Progenitor cell of endocrine pancreas (in vitro differentiated cells): Measurements from ENCODE around the gene AKT2. TPM values are rescaled to one million over a fixed set of nuclear protein-coding genes. Genes with fewer than 3 reads are reported as not detected.

Experiments used
- DNase-seq: peaks from one replicate; pipeline ENCODE4 v3.0.0; 2021; ENCODE audit warnings: low spot score; ENCODE audit not compliant: unreplicated experiment
- H3K27ac Mint-ChIP-seq: 2 replicates; pipeline ENCODE4 v1.8.0; 2021; ENCODE audit warnings: mild to moderate bottlenecking, moderate library complexity, mixed read lengths
- H3K27me3 Mint-ChIP-seq: 2 replicates; pipeline ENCODE4 v1.8.0; 2021; ENCODE audit warnings: mixed read lengths
- H3K36me3 Mint-ChIP-seq: 2 replicates; pipeline ENCODE4 v1.8.0; 2022; ENCODE audit warnings: mixed read lengths; ENCODE audit not compliant: insufficient read depth
- H3K4me1 Mint-ChIP-seq: 2 replicates; pipeline ENCODE4 v1.8.0; 2021; ENCODE audit warnings: low read depth, mixed read lengths
- H3K4me3 Mint-ChIP-seq: 2 replicates; pipeline ENCODE4 v1.8.0; 2021; ENCODE audit warnings: low read depth, mild to moderate bottlenecking, moderate library complexity, mixed read lengths
- H3K9me3 Mint-ChIP-seq: 2 replicates; pipeline ENCODE4 v1.8.0; 2021; ENCODE audit warnings: low read depth, mixed read lengths
- CTCF ChIP-seq: fragments of 200-600 bp; sonication (generic); IDR thresholded peaks from one replicate; pipeline ENCODE4 v1.5.0; 2021; ENCODE audit warnings: antibody characterized with exemption, mild to moderate bottlenecking; ENCODE audit not compliant: unreplicated experiment
- total RNA-seq: library from RNA; stranded (reverse); gene quantifications from 2 replicates; pipeline ENCODE4 v1.2.1, GENCODE V29; 2021

The AKT2 gene
- total RNA-seq, 1 donor from 2014 or later, result 200 TPM

GRCh38 chr19:40272261-40272660, 12.9 kb downstream of the AKT2 start:
- peak overlapping the region; percentile 38 for H3K27ac Mint-ChIP-seq

GRCh38 chr19:40271706-40272105, 13.4 kb downstream of the AKT2 start:
- peaks cover 3% of the 10 kb centered on the region for H3K36me3 Mint-ChIP-seq
- no peaks in the 10 kb centered on the region for H3K9me3 Mint-ChIP-seq
- no peak for TF ChIP-seq CTCF
- peaks cover 3% of the 10 kb centered on the region for H3K4me1 Mint-ChIP-seq
- DNase-seq, result no peak
- no peaks in the 10 kb centered on the region for H3K27me3 Mint-ChIP-seq
- H3K27ac Mint-ChIP-seq, result no peak overlapping the region
- no peak overlapping the region for H3K4me3 Mint-ChIP-seq

More at GRCh38 chr19:40272261-40272660, 12.9 kb downstream of the AKT2 start:
- H3K4me3 Mint-ChIP-seq, result no peak overlapping the region
- TF ChIP-seq CTCF, result no peak
- H3K27me3 Mint-ChIP-seq, result no peaks in the 10 kb centered on the region
- DNase-seq, result no peak
- peaks cover 5% of the 10 kb centered on the region for H3K4me1 Mint-ChIP-seq
- no peaks in the 10 kb centered on the region for H3K9me3 Mint-ChIP-seq
- peaks cover 2% of the 10 kb centered on the region for H3K36me3 Mint-ChIP-seq

GRCh38 chr19:40270362-40271089, 14.6 kb downstream of the AKT2 start:
- no peak for TF ChIP-seq CTCF
- H3K27ac Mint-ChIP-seq, result no peak overlapping the region
- no peak for DNase-seq
- H3K36me3 Mint-ChIP-seq, result peaks cover 3% of the 10 kb centered on the region
- no peaks in the 10 kb centered on the region for H3K27me3 Mint-ChIP-seq
- H3K4me3 Mint-ChIP-seq, result no peak overlapping the region
- H3K4me1 Mint-ChIP-seq, result peaks cover 3% of the 10 kb centered on the region
- H3K9me3 Mint-ChIP-seq, result no peaks in the 10 kb centered on the region

GRCh38 chr19:40269216-40269940, 15.8 kb downstream of the AKT2 start:
- DNase-seq, result no peak
- TF ChIP-seq CTCF, result no peak
- Mint-ChIP-seq H3K36me3 (peaks cover 3% of the 10 kb centered on the region), H3K4me3 (no peak overlapping the region), H3K4me1 (peaks cover under 1% of the 10 kb centered on the region), H3K27ac (no peak overlapping the region), H3K27me3 (no peaks in the 10 kb centered on the region), H3K9me3 (no peaks in the 10 kb centered on the region)

- H3K4me3 Mint-ChIP-seq, result no peak overlapping the region
- peak overlapping the region; percentile 26 for H3K27ac Mint-ChIP-seq
- H3K9me3 Mint-ChIP-seq, result no peaks in the 10 kb centered on the region
- H3K4me1 Mint-ChIP-seq, result no peaks in the 10 kb centered on the region
- TF ChIP-seq CTCF, result no peak
- H3K36me3 Mint-ChIP-seq, result peaks cover 8% of the 10 kb centered on the region
- DNase-seq, result no peak
- H3K27me3 Mint-ChIP-seq, result no peaks in the 10 kb centered on the region
Observed at GRCh38 chr19:40267601-40267997, 17.5 kb downstream of the AKT2 start.
